ENCODE results near the gene HEPACAM.
A peak's percentile ranks its signal among the peaks of the same experiment; 100 is the strongest.
"Not testable (repeated sequence)": the region's sequence is repeated elsewhere in the genome, so short reads cannot be mapped to it uniquely, and the experiment has no call there.

HEPACAM gene

GRCh38 chr11:124935548-124936514, at the start of gene HEPACAM:
TSS of gene HEPACAM (minus strand) at chr11:124936047. CDS start at chr11:124936006, 41 bp downstream.
- DNase-seq: no peak

- DNase-seq: no peak
Observed at GRCh38 chr11:124984512-124984854, 48.6 kb upstream of the HEPACAM start.

GRCh38 chr11:124983674-124984511, 48.0 kb upstream of the HEPACAM start:
- DNase-seq: no peak

- DNase-seq: no peak
Observed at GRCh38 chr11:124982043-124982442, 46.2 kb upstream of the HEPACAM start.

- DNase-seq: no peak
Observed at GRCh38 chr11:124978316-124978715, 42.5 kb upstream of the HEPACAM start.

GRCh38 chr11:124977006-124977405, 41.2 kb upstream of the HEPACAM start:
- DNase-seq: no peak

- DNase-seq: no peak
Observed at GRCh38 chr11:124976531-124976930, 40.7 kb upstream of the HEPACAM start.

- DNase-seq: no peak
Observed at GRCh38 chr11:124971810-124972209, 36.0 kb upstream of the HEPACAM start.

GRCh38 chr11:124970925-124971324, 35.1 kb upstream of the HEPACAM start:
- DNase-seq: no peak

- DNase-seq: not testable (repeated sequence)
Observed at GRCh38 chr11:124968197-124968596, 32.4 kb upstream of the HEPACAM start.

- DNase-seq: peak; percentile 26
Observed at GRCh38 chr11:124961972-124962609, 26.2 kb upstream of the HEPACAM start.

- no peak for DNase-seq
Observed at GRCh38 chr11:124955035-124955434, 19.2 kb upstream of the HEPACAM start.

GRCh38 chr11:124954590-124954955, 18.7 kb upstream of the HEPACAM start:
- DNase-seq: no peak

- peak; percentile 99 for DNase-seq
Observed at GRCh38 chr11:124953753-124954589, 18.1 kb upstream of the HEPACAM start, which contains the start of gene CCDC15. TSS of gene CCDC15 (plus strand) at chr11:124954202. CDS start at chr11:124954733, 531 bp downstream.

- no peak for DNase-seq
Observed at GRCh38 chr11:124951341-124951740, 15.5 kb upstream of the HEPACAM start.

GRCh38 chr11:124950601-124951330, 14.9 kb upstream of the HEPACAM start:
- DNase-seq: no peak

- DNase-seq: no peak
Observed at GRCh38 chr11:124946735-124947141, 10.9 kb upstream of the HEPACAM start.

GRCh38 chr11:124945826-124946225, 10.0 kb upstream of the HEPACAM start:
- no peak for DNase-seq

GRCh38 chr11:124944565-124944964, 8.7 kb upstream of the HEPACAM start:
- DNase-seq: no peak

- no peak for DNase-seq
Observed at GRCh38 chr11:124943741-124944140, 7.9 kb upstream of the HEPACAM start.

- no peak for DNase-seq
Observed at GRCh38 chr11:124943254-124943616, 7.4 kb upstream of the HEPACAM start.

Measured in retina (tissue), 1 donor.